Left forelimb (tissue), 1 donor: ENCODE measurements around the gene SRRM5.
"Not testable (repeated sequence)": the region's sequence is repeated elsewhere in the genome, so short reads cannot be mapped to it uniquely, and the experiment has no call there.

Source experiments
- DNase-seq: peaks from one replicate; pipeline ENCODE4 v3.0.0-alpha.2; 2018; ENCODE audit warnings: low spot score

SRRM5 gene

DNA sequence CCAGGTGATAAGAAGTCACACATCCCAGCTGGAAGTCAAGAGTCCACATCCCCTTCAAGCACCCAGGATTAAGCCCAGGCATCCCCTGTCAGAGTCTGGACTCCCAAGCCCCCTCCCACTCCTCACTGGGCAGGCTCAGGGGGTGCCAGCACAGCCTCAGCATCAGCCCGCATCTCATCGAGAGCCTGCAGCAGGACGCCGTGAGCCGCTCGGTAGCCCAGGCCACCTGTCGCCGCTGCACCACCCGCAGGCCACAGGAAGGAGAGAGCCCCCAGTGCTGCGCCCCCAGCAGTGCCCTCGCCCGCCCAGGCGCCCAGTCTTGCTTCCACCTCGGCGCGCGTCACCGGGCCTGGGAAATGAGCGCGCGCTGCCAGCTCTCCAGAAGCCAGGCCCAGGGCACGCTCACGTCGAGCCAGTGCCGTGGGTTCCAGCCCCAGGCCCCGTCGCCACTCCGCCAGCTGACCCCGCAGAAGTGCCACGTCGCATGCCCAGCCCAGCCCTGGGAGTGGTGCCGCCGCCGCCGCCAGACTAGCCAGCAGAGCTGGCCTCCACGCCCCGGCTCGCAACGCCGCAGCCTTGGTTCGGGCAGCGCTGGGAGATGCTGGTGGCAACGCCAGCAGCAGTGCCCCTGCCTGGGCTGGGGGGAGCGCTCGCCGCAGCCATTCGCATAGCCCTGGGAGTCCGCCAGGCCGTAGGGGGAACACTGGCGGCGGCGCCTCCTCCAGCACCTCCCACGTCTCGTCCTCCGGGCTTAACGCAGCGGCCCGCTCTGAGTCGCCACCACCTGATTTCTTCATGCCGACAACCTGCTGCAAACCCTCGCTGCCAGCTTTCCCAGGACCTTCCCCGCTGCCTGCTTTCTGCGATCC, 19.8 kb upstream of the SRRM5 start:
- no peak for DNase-seq

DNA sequence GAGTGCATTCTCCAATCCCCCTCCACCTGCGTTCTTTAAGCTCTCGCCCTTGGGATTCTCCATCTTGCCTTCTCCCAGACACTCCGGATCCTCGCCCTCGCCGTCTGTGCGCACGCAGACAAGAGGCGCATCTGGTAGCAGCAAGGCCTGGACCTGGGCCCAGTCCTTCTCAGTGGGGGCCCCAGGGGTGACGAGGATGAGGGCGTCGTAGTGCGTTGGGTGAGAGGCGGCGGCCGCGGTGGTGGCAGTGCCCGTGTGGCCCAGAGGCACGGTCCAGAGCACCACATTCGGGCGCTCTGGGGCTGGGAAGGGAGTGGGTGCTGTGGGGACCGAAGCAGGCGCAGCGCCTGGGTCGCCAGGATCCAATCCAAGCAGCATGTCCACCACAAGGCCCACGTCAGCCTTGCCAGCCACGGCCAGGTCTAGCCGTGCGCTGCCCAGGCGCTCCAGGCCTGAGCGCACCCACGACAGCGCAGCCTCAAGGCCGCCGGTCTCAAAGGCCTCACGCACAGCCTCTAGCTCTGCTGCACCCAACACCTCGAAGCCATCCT, 19.0 kb upstream of the SRRM5 start:
- DNase-seq = no peak

DNA sequence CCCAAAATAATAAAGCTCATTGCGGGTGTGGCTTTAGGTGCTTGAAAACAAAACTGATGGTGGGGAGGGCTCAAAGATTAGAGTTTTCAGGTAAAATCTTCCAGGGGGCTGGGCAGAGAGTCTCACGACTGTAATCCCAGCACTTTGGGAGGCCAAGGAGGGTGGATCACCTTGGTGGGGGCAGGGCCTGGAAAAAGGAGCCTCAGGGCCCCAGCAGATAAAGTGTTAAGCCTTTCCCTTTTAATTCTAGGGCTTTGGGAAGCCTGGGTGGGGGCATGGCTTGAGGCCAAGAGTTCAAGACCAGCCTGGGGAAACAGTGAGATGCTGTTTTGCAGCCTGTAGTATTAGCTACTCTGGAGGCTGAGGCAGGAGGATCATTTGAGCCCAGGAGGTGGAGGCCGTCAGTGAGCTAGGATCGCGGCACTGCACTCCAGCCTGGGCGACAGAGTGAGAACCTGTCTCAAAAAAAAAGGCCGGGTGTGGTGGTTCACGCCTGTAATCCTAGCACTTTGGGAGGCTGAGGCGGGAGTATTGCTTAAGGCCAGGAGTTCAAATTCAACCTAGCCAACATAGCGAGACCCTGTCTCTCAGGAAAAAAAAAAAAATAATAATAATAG, 17.7 kb upstream of the SRRM5 start:
- no peak for DNase-seq

GRCh38 chr19:43594710-43595604, 16.9 kb upstream of the SRRM5 start:
- peak; percentile 73 for DNase-seq

GRCh38 chr19:43595605-43595998, 16.3 kb upstream of the SRRM5 start:
- DNase-seq = no peak

- DNase-seq = peak; percentile 100
Measured at GRCh38 chr19:43595999-43596841, 15.7 kb upstream of the SRRM5 start, which contains the start of the genes IRGQ and ZNF576. TSS of gene IRGQ (minus strand) at chr19:43596134. CDS start at chr19:43595338, 796 bp downstream. TSS of gene ZNF576 (plus strand) at chr19:43596595. CDS start at chr19:43597109, 514 bp downstream.

DNA sequence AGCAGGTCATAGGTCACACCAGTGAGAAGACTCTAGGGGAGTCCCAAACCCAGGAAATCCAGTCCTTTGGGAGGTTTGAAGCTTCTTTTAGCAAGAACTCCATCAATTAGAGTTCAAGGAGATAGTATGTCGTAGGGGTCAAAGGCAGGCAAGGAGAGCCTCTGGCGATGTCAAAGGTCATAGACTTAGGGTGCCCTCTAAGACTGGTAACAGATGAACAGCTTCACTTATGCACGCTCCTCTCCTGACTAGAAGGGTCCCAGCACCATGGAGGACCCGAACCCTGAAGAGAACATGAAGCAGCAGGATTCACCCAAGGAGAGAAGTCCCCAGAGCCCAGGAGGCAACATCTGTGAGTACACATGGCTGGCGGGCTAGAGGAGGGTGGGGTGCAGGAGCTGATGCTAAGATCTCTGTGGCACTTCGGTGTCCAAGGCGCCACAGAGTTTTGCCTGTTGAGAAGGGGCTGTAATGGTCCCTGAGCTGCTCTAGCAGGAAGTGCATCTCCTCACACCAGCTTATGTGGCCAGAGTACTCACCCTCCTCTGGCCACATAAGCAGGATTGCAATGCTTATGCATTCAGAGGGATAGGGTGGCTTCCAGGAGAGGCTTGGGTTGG, 14.9 kb upstream of the SRRM5 start:
- no peak for DNase-seq

GRCh38 chr19:43597876-43598275, 14.0 kb upstream of the SRRM5 start:
- no peak for DNase-seq

DNA sequence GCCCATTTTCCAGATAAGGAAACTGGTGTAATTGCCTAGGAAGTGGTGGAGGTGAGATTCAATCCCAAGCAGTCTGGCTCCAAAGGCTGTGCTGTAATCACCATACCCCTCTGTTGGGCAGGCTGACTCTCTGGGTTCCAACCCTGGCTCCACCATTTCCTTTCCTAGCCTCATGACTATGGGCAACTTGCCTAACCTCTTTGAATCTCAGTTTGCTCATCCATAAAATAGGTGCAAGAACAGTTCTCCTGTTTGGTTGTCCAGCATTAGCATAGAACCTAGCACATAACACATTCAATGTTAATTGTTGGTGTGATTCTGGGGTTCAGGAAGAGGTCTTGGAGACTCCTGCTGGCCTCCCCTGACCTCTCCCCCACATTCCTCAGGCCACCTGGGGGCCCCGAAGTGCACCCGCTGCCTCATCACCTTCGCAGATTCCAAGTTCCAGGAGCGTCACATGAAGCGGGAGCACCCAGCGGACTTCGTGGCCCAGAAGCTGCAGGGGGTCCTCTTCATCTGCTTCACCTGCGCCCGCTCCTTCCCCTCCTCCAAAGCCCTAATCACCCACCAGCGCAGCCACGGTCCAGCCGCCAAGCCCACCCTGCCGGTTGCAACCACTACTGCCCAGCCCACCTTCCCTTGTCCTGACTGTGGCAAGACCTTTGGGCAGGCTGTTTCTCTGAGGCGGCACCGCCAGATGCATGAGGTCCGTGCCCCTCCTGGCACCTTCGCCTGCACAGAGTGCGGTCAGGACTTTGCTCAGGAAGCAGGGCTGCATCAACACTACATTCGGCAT, 13.2 kb upstream of the SRRM5 start:
- no peak for DNase-seq

GRCh38 chr19:43599635-43600295, 12.1 kb upstream of the SRRM5 start:
- no peak for DNase-seq

DNA sequence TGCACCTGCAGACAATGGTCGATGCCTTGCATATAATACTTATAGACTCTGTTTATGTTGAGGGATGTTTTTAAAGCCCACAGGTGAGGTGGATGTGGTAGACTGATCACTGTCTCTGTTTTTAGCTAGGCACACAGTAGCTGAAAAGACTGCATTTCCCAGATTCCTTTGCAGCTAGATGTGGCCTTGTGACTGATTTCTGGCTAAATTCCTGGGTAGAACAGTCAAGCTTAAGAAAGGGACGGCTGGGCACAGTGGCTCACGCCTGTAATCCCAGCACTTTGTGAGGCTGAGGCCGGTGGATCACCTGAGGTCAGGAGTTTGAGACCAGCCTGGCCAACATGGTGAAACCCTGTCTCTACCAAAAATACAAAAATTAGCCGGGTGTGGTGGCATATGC, 11.6 kb upstream of the SRRM5 start:
- not testable (repeated sequence) for DNase-seq

DNA sequence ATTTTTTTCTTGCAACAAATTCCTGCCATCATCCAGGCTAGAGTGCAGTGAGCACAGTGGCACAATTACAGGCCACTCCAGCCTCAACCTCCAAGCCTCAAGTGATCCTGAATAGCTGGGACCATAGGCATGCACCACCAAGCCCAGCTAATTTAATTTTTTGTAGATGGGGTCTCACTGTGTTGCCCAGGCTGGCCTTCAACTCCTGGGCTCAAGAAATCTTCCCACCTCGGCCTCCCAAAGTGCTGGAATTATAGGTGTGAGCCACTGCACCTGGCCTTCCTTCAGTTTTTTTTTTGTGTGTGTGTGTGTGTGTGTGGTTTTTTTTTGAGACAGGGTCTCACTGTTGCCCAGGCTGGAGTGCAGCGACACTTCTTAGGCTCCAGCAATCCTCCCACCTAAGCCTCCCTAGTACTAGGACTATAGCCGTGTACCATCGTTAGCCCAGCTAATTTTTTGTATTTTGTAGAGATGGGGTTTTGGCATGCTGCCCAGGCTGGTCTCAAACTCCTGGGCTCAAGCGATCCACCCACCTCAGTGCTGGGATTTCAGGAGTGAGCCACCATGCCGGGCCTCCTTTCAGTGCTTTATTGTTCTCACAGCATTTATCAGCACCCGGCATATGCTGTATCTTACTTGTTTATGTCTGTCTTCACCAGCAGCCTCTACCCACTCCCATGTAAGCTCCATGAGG, 5.9 kb upstream of the SRRM5 start:
- no peak for DNase-seq

- DNase-seq = no peak
Measured at GRCh38 chr19:43606569-43607229, 5.2 kb upstream of the SRRM5 start.

GRCh38 chr19:43607238-43608205, 4.4 kb upstream of the SRRM5 start:
- no peak for DNase-seq

DNA sequence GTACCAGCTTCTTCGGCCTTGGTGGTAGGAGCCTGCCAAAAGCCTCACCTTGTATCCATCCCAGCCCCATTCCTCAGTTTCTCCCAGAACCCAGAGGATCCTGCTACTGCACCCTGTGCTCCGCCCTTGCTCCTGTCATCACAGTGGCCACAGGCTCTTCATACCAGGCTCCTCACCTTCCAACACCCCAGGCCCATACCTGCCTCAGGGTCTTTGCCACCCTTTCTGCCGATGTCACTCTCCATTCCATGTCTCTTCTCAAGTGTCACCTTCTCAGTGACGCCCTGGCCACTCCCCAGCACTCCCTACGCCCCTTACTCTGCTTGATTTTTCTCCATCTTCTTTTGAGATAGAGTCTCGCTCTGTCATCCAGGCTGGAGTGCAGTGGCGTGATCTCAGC, 2.0 kb upstream of the SRRM5 start:
- no peak for DNase-seq

- DNase-seq = no peak
Measured at GRCh38 chr19:43610493-43610892, 1.4 kb upstream of the SRRM5 start.

- no peak for DNase-seq
Measured at GRCh38 chr19:43612374-43612773, 486 bp downstream of the SRRM5 start.
